PFSK-1 (cell line): ENCODE measurements around the gene OPCML.

ENCODE experiments used
- POLR2AphosphoS5 ChIP-seq: IDR thresholded peaks from 2 replicates; pipeline ENCODE4 v1.6.1; 2012; ENCODE audit warnings: low read depth, mild to moderate bottlenecking, control low read depth, low read length, moderate library complexity
- REST ChIP-seq, 2 experiments: IDR thresholded peaks; 2 replicates each; pipeline versions ENCODE4 v1.6.1 to v1.8.0; 2011 to 2012; ENCODE audit warnings: low read depth in 2 of 2, low read length in 2 of 2, control low read depth in 1 of 2, inconsistent platforms in 1 of 2, mild to moderate bottlenecking in 1 of 2, moderate library complexity in 1 of 2; ENCODE audit not compliant: insufficient read depth in 1 of 2
- SIN3A ChIP-seq: IDR thresholded peaks from 2 replicates; pipeline ENCODE4 v1.6.1; 2012; ENCODE audit warnings: mild to moderate bottlenecking, low read length, moderate library complexity, borderline replicate concordance; ENCODE audit not compliant: insufficient read depth
- TAF1 ChIP-seq: IDR thresholded peaks from 2 replicates; pipeline ENCODE4 v1.6.1; 2012; ENCODE audit warnings: low read length, control low read depth, borderline replicate concordance; ENCODE audit not compliant: insufficient read depth

- TF ChIP-seq SIN3A (no peak), TAF1 (no peak), POLR2AphosphoS5 (no peak), REST (IDR thresholded peaks at IDR 0.05; ENCODE audit: insufficient read depth in 1 of 2, low read depth in 2 of 2, low read length in 2 of 2) (no peak)
These were observed 1067.4 kb downstream of the OPCML start for GRCh38 chr11:132464939-132465338.
